K562 (cell line): Measurements from ENCODE around the gene CD69. TPM values are rescaled to one million over a fixed set of nuclear protein-coding genes. Genes with fewer than 3 reads are reported as not detected.

Experiments used
- EP400 ChIP-seq: fragments of 450-650 bp; IDR thresholded peaks from 2 replicates; pipeline ENCODE4 v1.6.1; 2017; ENCODE audit warnings: antibody characterized with exemption, mild to moderate bottlenecking, moderate library complexity
- ESRRB ChIP-seq: fragments of 250-450 bp; sonication (Bioruptor Pico); IDR thresholded peaks from 2 replicates; pipeline ENCODE4 v1.5.0; 2020; ENCODE audit warnings: mild to moderate bottlenecking, moderate library complexity, borderline replicate concordance
- FIP1L1 ChIP-seq: fragments of 200-400 bp; formaldehyde crosslinking; IDR thresholded peaks from 2 replicates; pipeline ENCODE4 v1.6.1; 2018; ENCODE audit warnings: mild to moderate bottlenecking, low read depth, low read length; ENCODE audit not compliant: poor library complexity, severe bottlenecking
- FOXK1 ChIP-seq: sonication (generic); formaldehyde crosslinking; IDR thresholded peaks from 2 replicates; pipeline ENCODE4 v1.8.0; 2022; ENCODE audit warnings: missing genetic modification reagents, mild to moderate bottlenecking, borderline replicate concordance
- JUN ChIP-seq, 2 experiments: sonication (generic) in 1 of 2; formaldehyde crosslinking in 1 of 2; IDR thresholded peaks; 2 replicates each; pipeline versions ENCODE4 v1.6.1 to v1.8.0; 2012 to 2022; ENCODE audit warnings: borderline replicate concordance in 2 of 2, mild to moderate bottlenecking in 2 of 2, improper control_type of control experiment in 1 of 2, low read depth in 1 of 2, low read length in 1 of 2, missing genetic modification reagents in 1 of 2
- KAT8 ChIP-seq: fragments of 450-650 bp; IDR thresholded peaks from 2 replicates; pipeline ENCODE4 v1.6.1; 2016; ENCODE audit warnings: low read depth, mild to moderate bottlenecking
- NELFE ChIP-seq: IDR thresholded peaks from 2 replicates; pipeline ENCODE4 v1.6.1; 2011; ENCODE audit warnings: mild to moderate bottlenecking; ENCODE audit not compliant: insufficient read depth, insufficient read length
- PRDM10 ChIP-seq: fragments of 450-650 bp; IDR thresholded peaks from 2 replicates; pipeline ENCODE4 v1.6.1; 2018; ENCODE audit not compliant: partially characterized antibody
- RBFOX2 ChIP-seq: fragments of 200-400 bp; formaldehyde crosslinking; IDR thresholded peaks from 2 replicates; pipeline ENCODE4 v1.6.1; 2017; ENCODE audit warnings: low read depth, mild to moderate bottlenecking, low read length, moderate library complexity
- SETDB1 ChIP-seq: IDR thresholded peaks from one replicate; pipeline ENCODE4 v1.6.1; 2012; ENCODE audit warnings: low read length, control low read depth, inconsistent platforms
- SLC30A9 ChIP-seq: fragments of 250-450 bp; sonication (Bioruptor Pico); IDR thresholded peaks from 2 replicates; pipeline ENCODE4 v1.8.0; 2022; ENCODE audit warnings: mild to moderate bottlenecking, moderate library complexity
- SNAPC5 ChIP-seq: fragments of 250-450 bp; sonication (Bioruptor Pico); IDR thresholded peaks from 2 replicates; pipeline ENCODE4 v1.8.0; 2021; ENCODE audit warnings: moderate library complexity, mild to moderate bottlenecking, inconsistent platforms
- STAG1 ChIP-seq: sonication (generic); formaldehyde crosslinking; IDR thresholded peaks from 2 replicates; pipeline ENCODE4 v1.5.0; 2020; ENCODE audit warnings: missing genetic modification reagents, borderline replicate concordance
- TARDBP ChIP-seq: fragments of 450-650 bp; IDR thresholded peaks from 2 replicates; pipeline ENCODE4 v1.6.1; 2016
- polyA plus RNA-seq, 8 experiments: library from polyadenylated mRNA; depleted of rRNA in 4 of 8; stranded (reverse) in 5 of 8; unstranded in 3 of 8; fragments of >200 nt; fragmentation: Nextera tagmentation in 2 of 8; fragmentation: Illumina TruSeq in 1 of 8; extraction: Ambion mirVana in 2 of 8; extraction: Trizol in 1 of 8; gene quantifications; 2 replicates each; pipeline versions ENCODE4 v1.2.1 to v1.2.3, GENCODE V29; 2011 to 2014; ENCODE audit warnings: inconsistent platforms in 1 of 8, missing spikeins in 1 of 8
- total RNA-seq, 7 experiments: library from RNA; depleted of rRNA in 6 of 7; stranded (reverse); fragments of >200 nt in 6 of 7; fragmentation: Illumina TruSeq in 2 of 7; extraction: Trizol in 2 of 7; gene quantifications; 2 replicates each; pipeline versions ENCODE4 v1.2.1 to v1.2.3, GENCODE V29; 2011 to 2021; ENCODE audit warnings: low replicate concordance in 1 of 7
- TF ChIP-seq, protein P1 (sequence below), 2 experiments: fragments of 450-650 bp in 1 of 2; sonication (generic) in 1 of 2; formaldehyde crosslinking in 1 of 2; IDR thresholded peaks in 1 of 2; conservative IDR thresholded peaks in 1 of 2; 2 replicates each; pipeline versions ENCODE4 v1.6.1 to v1.8.1; 2016 to 2023; ENCODE audit warnings: mild to moderate bottlenecking in 2 of 2, moderate library complexity in 2 of 2, inconsistent platforms in 1 of 2, missing genetic modification reagents in 1 of 2
- TF ChIP-seq, protein P2 (sequence below): fragments of 450-650 bp; IDR thresholded peaks from 2 replicates; pipeline ENCODE4 v1.6.1; 2016; ENCODE audit warnings: mild to moderate bottlenecking

The CD69 gene
- total and polyA plus RNA-seq, 9 of the 15 experiments (the other 6 are each of a cell fraction or from before 2014, with no cell fraction given), result 11.7 to 243 (median 54.4) TPM

DNA sequence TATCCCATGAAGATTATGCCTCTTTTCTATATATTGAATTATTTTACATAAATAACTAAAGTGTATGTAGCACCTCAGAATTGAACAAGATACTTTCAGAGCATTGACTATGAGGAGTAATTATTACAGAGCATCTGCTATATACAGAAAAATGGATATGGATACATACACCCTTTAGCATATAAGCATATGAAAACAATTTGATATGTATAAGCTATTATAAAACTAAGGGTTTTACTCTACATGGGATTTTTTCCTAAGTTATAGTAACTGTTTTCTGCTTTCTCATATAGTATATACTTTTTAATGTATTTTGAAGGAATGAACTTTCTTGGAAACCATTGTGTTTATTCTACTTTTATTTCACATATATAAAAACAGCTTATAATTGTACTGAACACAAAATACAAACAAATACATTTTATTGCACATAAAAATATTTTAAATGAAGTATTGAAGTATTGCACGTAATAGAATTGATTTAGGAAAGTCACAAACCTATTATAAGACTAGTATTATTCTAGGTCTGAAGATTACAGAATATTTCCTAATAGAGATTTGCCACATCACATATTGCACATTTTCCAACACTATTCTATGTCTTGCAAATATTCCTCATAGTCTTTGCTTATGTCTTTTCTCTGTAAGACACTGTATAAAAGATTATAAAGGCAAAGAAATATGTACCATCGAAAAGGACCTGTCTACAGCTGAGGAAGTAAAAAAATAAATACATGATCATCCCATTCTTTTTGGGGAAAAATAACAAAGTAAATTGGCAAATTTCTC is 8.4 kb downstream of the CD69 start (continued):
- TF ChIP-seq, protein P1, sequence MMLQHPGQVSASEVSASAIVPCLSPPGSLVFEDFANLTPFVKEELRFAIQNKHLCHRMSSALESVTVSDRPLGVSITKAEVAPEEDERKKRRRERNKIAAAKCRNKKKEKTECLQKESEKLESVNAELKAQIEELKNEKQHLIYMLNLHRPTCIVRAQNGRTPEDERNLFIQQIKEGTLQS (IDR thresholded peaks at IDR 0.05), result no peak
- TF ChIP-seq, protein P1 (CRISPR knock-in tag; conservative IDR thresholded peaks at IDR 0.05), result no peak
- no peak for TF ChIP-seq NELFE
- TF ChIP-seq SLC30A9 (CRISPR knock-in tag), result no peak
- TF ChIP-seq ESRRB (CRISPR knock-in tag), result 0 out of 2 replicates have a peak, but pooled peaks have one; percentile 3
- TF ChIP-seq, protein P2, sequence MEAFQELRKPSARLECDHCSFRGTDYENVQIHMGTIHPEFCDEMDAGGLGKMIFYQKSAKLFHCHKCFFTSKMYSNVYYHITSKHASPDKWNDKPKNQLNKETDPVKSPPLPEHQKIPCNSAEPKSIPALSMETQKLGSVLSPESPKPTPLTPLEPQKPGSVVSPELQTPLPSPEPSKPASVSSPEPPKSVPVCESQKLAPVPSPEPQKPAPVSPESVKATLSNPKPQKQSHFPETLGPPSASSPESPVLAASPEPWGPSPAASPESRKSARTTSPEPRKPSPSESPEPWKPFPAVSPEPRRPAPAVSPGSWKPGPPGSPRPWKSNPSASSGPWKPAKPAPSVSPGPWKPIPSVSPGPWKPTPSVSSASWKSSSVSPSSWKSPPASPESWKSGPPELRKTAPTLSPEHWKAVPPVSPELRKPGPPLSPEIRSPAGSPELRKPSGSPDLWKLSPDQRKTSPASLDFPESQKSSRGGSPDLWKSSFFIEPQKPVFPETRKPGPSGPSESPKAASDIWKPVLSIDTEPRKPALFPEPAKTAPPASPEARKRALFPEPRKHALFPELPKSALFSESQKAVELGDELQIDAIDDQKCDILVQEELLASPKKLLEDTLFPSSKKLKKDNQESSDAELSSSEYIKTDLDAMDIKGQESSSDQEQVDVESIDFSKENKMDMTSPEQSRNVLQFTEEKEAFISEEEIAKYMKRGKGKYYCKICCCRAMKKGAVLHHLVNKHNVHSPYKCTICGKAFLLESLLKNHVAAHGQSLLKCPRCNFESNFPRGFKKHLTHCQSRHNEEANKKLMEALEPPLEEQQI, result no peak
- no peak for TF ChIP-seq PRDM10
- peak; percentile 80 for TF ChIP-seq RBFOX2
- no peak for TF ChIP-seq TARDBP
- no peak for TF ChIP-seq EP400
- no peak for TF ChIP-seq SETDB1
- no peak for TF ChIP-seq SNAPC5 (CRISPR knock-in tag)
- TF ChIP-seq STAG1 (CRISPR knock-in tag), result no peak
- peak; percentile 58 for TF ChIP-seq FIP1L1
- no peak for TF ChIP-seq JUN (IDR thresholded peaks at IDR 0.05; ENCODE audit: borderline replicate concordance, low read depth, low read length)
- no peak for TF ChIP-seq JUN (CRISPR knock-in tag; IDR thresholded peaks at IDR 0.05; ENCODE audit: borderline replicate concordance)
- no peak for TF ChIP-seq FOXK1 (CRISPR knock-in tag)
- no peak for TF ChIP-seq KAT8
